OCI-LY7 (cell line): Measurements from ENCODE around the gene SELENOI. TPM values are rescaled to one million over a fixed set of nuclear protein-coding genes. Genes with fewer than 3 reads are reported as not detected.
"Not testable (repeated sequence)": the region's sequence is repeated elsewhere in the genome, so short reads cannot be mapped to it uniquely, and the experiment has no call there.

Source experiments
- BruUV-seq: library from RNA; stranded (reverse); fragments of 400-500 nt; replicated peaks from 2 replicates; lab custom pipeline; 2021; lab: Mats Ljungman, UMichigan
- CTCF ChIA-PET: fragments of 300-600 bp; sonication (Branson Sonifier 250); formaldehyde crosslinking; loops from one replicate; lab custom pipeline; 2022; ENCODE audit warnings: antibody characterized with exemption; ENCODE audit not compliant: unreplicated experiment; lab: Charles Lee
- POLR2A ChIA-PET: fragments of 300-600 bp; sonication (Branson Sonifier 250); formaldehyde crosslinking; loops from one replicate; lab custom pipeline; 2022; ENCODE audit warnings: antibody characterized with exemption; lab: Charles Lee
- DNase-seq: peaks from one replicate; pipeline ENCODE4 v3.0.0-alpha.2; 2015; ENCODE audit warnings: low spot score
- H2AFZ ChIP-seq: fragments of 200-600 bp; sonication (generic), shearing (Covaris generic); 2 replicates; pipeline ENCODE4 v1.6.1; 2014; ENCODE audit warnings: mild to moderate bottlenecking, antibody characterized with exemption, low read length, moderate library complexity
- H3K27ac ChIP-seq: fragments of 200-600 bp; sonication (generic); 2 replicates; pipeline ENCODE4 v1.5.1; 2014; ENCODE audit warnings: mixed run types, low read depth, mild to moderate bottlenecking, moderate library complexity, low read length, inconsistent platforms; ENCODE audit not compliant: poor library complexity, severe bottlenecking
- H3K36me3 ChIP-seq: fragments of 200-600 bp; sonication (generic); 2 replicates; pipeline ENCODE4 v1.6.1; 2014; ENCODE audit warnings: mild to moderate bottlenecking, antibody characterized with exemption, low read length, moderate library complexity, mixed read lengths; ENCODE audit not compliant: insufficient read depth
- H3K4me1 ChIP-seq: fragments of 200-600 bp; sonication (generic); 2 replicates; pipeline ENCODE4 v1.5.1; 2014; ENCODE audit warnings: mild to moderate bottlenecking, low read length; ENCODE audit not compliant: insufficient read depth, poor library complexity, severe bottlenecking
- H3K4me2 ChIP-seq: fragments of 200-600 bp; sonication (generic); 2 replicates; pipeline ENCODE4 v1.6.1; 2014; ENCODE audit warnings: mild to moderate bottlenecking, low read length
- H3K4me3 ChIP-seq: fragments of 200-600 bp; sonication (generic); 2 replicates; pipeline ENCODE4 v1.5.1; 2014; ENCODE audit warnings: mild to moderate bottlenecking, low read depth, low read length; ENCODE audit not compliant: poor library complexity, severe bottlenecking
- H3K79me2 ChIP-seq: fragments of 200-600 bp; sonication (generic); 2 replicates; pipeline ENCODE4 v1.6.1; 2016; ENCODE audit warnings: low read depth, mild to moderate bottlenecking, low read length, moderate library complexity, mixed read lengths; ENCODE audit not compliant: insufficient read depth
- H3K9me2 ChIP-seq: fragments of 200-600 bp; sonication (generic); 2 replicates; pipeline ENCODE4 v1.6.1; 2016; ENCODE audit warnings: mild to moderate bottlenecking, low read length, mixed read lengths; ENCODE audit not compliant: insufficient read depth
- H3K9me3 ChIP-seq: fragments of 200-600 bp; sonication (generic); 2 replicates; pipeline ENCODE4 v1.6.1; 2014; ENCODE audit warnings: mild to moderate bottlenecking, mixed run types, low read length, mixed read lengths
- H4K20me1 ChIP-seq: fragments of 200-600 bp; sonication (generic); 2 replicates; pipeline ENCODE4 v1.6.1; 2014; ENCODE audit warnings: mild to moderate bottlenecking, antibody characterized with exemption, low read length, moderate library complexity, mixed read lengths; ENCODE audit not compliant: insufficient read depth
- CTCF ChIP-seq: fragments of 200-600 bp; sonication (generic); conservative IDR thresholded peaks from 2 replicates; pipeline ENCODE4 v1.5.1; 2014; ENCODE audit warnings: mild to moderate bottlenecking, antibody characterized with exemption, low read length, moderate library complexity, mixed read lengths
- EZH2phosphoT487 ChIP-seq: fragments of 200-600 bp; sonication (generic); IDR thresholded peaks from 2 replicates; pipeline ENCODE4 v1.6.1; 2018; ENCODE audit warnings: low read depth, borderline replicate concordance, mild to moderate bottlenecking, mixed run types, antibody characterized with exemption, low read length, moderate library complexity, mixed read lengths
- intact Hi-C: fragments of 100-400 bp; cut with micrococcal nuclease; formaldehyde crosslinking; loops from one replicate; pipeline ENCODE4 v1.10.0; 2022; ENCODE audit not compliant: unreplicated experiment
- total RNA-seq, 2 experiments: library from RNA; depleted of rRNA in 1 of 2; stranded (reverse); fragments of >200 nt in 1 of 2; shearing (Covaris generic) in 1 of 2; gene quantifications; 2 replicates each; pipeline ENCODE4 v1.2.3, GENCODE V29; 2014 to 2022

SELENOI gene
- total RNA-seq, 2 experiments from 2014 or later: 29.0 to 53.1 TPM

- Histone ChIP-seq H3K79me2 (no peaks in the 10 kb centered on the region), H3K36me3 (no peaks in the 10 kb centered on the region), H3K27ac (no peak overlapping the region), H4K20me1 (no peaks in the 10 kb centered on the region), H2AFZ (no peak overlapping the region; the same call in 1 of the 2 replicates), H3K9me3 (no peaks in the 10 kb centered on the region), H3K4me1 (peaks cover 32% of the 10 kb centered on the region), H3K4me2 (no peak overlapping the region), H3K4me3 (no peak overlapping the region), H3K9me2 (0 out of 2 replicates have a peak, but pooled peaks cover 3% of the 10 kb centered on the region)
- CTCF ChIA-PET: no interaction called here
- no peak for DNase-seq
- intact Hi-C loops: loop anchor here (5.0 kb wide), 1 partner anchor 93 kb away; no protein-coding TSS in a partner anchor
- BruUV-seq: no TSS peak
- TF ChIP-seq EZH2phosphoT487: no peak
- TF ChIP-seq CTCF: no peak
- POLR2A ChIA-PET: no interaction called here
These were observed 15.3 kb upstream of the SELENOI start for GRCh38 chr2:26330604-26331003.

- POLR2A ChIA-PET: interaction anchor here (0.5 to 0.7 kb wide), 2 partner anchors 85 to 201 kb away, joined by 3 read pairs; no protein-coding TSS in a partner anchor
- intact Hi-C loops: loop anchor here (5.0 kb wide), 1 partner anchor 94 kb away; no protein-coding TSS in a partner anchor
- BruUV-seq: not testable (repeated sequence)
These were observed 14.6 kb upstream of the SELENOI start for GRCh38 chr2:26331321-26331720.

GRCh38 chr2:26333293-26333692, 12.7 kb upstream of the SELENOI start:
- Histone ChIP-seq H3K27ac (no peak overlapping the region), H3K9me2 (0 out of 2 replicates have a peak, but pooled peaks cover 3% of the 10 kb centered on the region), H3K79me2 (no peaks in the 10 kb centered on the region), H4K20me1 (no peaks in the 10 kb centered on the region), H2AFZ (no peak overlapping the region), H3K4me3 (no peak overlapping the region), H3K4me2 (no peak overlapping the region), H3K9me3 (no peaks in the 10 kb centered on the region), H3K36me3 (no peaks in the 10 kb centered on the region), H3K4me1 (peaks cover 19% of the 10 kb centered on the region)
- CTCF ChIA-PET: no interaction called here
- intact Hi-C loops: loop anchor here (5.0 kb wide), 1 partner anchor 96 kb away; no protein-coding TSS in a partner anchor
- no peak for DNase-seq
- BruUV-seq: no TSS peak
- TF ChIP-seq EZH2phosphoT487 (no peak), CTCF (no peak)
- POLR2A ChIA-PET: interaction anchor here (1.4 kb wide), 1 partner anchor 14 kb away, joined by 5 read pairs; the partner anchor contains the start of gene ADGRF3

More at GRCh38 chr2:26331321-26331720, 14.6 kb upstream of the SELENOI start:
- not testable (repeated sequence) for DNase-seq, H3K4me2 ChIP-seq, H3K4me3 ChIP-seq, H2AFZ ChIP-seq, H3K36me3 ChIP-seq, H3K79me2 ChIP-seq, H3K9me2 ChIP-seq, H3K27ac ChIP-seq, H4K20me1 ChIP-seq, H3K9me3 ChIP-seq
- peaks cover 32% of the 10 kb centered on the region for H3K4me1 ChIP-seq
- CTCF ChIA-PET: interaction anchor here (0.5 kb wide), 1 partner anchor 18 kb away, joined by 4 read pairs; no protein-coding TSS in a partner anchor
